Upper lobe of right lung (tissue), 1 donor: ENCODE measurements around the gene HEXD. TPM values are rescaled to one million over a fixed set of nuclear protein-coding genes. Genes with fewer than 3 reads are reported as not detected.

Experiments used
- ATAC-seq: fragments of 200-7000 bp; cut with Tn5 transposase; one replicate; pipeline ENCODE4 v1.9.1; 2020; ENCODE audit warnings: mild to moderate bottlenecking, moderate library complexity
- DNase-seq: peaks from one replicate; pipeline ENCODE4 v3.0.0-alpha.2; 2020
- H3K27ac ChIP-seq: fragments of 200-600 bp; one replicate; pipeline ENCODE4 v1.8.0; 2022
- H3K27me3 ChIP-seq: fragments of 200-600 bp; one replicate; pipeline ENCODE4 v1.8.0; 2022; ENCODE audit warnings: mild to moderate bottlenecking
- H3K36me3 ChIP-seq: fragments of 200-600 bp; one replicate; pipeline ENCODE4 v1.8.0; 2022
- H3K4me1 ChIP-seq: fragments of 200-600 bp; one replicate; pipeline ENCODE4 v1.8.0; 2022
- H3K4me3 ChIP-seq: fragments of 200-600 bp; one replicate; pipeline ENCODE4 v1.8.0; 2022; ENCODE audit warnings: mild to moderate bottlenecking
- H3K9me3 ChIP-seq: fragments of 200-600 bp; one replicate; pipeline ENCODE4 v1.8.0; 2022
- intact Hi-C: fragments of 100-400 bp; cut with DNase I; formaldehyde crosslinking; loops from one replicate; pipeline ENCODE4 v1.11.0; 2022
- total RNA-seq: library from RNA; stranded (reverse); fragmentation: NEBNext Ultra II Directional; extraction: Animal tissue kit (Norgen Biotek cat#: 25700); gene quantifications from one replicate; pipeline ENCODE4 v1.2.1, GENCODE V29; 2021
- TF ChIP-seq, protein P1 (sequence below): fragments of 200-600 bp; IDR thresholded peaks from one replicate; pipeline ENCODE4 v1.8.0; 2022; ENCODE audit warnings: antibody characterized with exemption
- donor health status: DM: no; HTN: yes; CAD: no; lungs with severe emphysema.

The HEXD gene
- total RNA-seq, 1 donor from 2014 or later, result 49.1 TPM

DNA sequence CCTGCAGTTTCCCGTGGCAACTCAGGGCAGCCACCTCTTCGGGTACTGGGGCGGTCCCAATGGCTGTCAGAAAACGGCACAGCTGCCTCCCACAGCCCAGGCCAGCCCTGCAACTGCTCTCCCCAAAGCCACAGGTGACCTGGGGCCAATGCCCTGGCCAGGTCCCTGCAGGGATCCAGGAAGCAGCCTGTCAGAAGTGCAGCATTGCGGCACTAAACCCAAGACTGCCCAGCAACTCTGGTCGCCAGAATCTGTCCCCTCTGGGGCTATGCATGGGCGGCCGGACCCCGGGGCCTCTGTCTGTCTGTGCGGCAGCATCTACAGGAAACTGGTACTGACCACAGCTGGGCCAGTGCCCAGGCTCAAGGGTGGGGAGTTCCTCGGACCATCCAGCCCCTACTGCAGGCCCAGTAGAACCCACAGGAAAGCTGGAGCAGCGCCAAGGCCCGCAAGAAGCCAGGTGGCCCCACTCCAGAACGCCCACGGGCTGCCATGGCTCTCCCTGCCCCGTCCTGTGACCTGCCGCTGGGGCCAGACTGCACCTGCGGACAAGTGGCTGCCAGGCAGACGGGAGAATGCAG lies 26.9 kb downstream of the HEXD start:
- TF ChIP-seq, protein P1, sequence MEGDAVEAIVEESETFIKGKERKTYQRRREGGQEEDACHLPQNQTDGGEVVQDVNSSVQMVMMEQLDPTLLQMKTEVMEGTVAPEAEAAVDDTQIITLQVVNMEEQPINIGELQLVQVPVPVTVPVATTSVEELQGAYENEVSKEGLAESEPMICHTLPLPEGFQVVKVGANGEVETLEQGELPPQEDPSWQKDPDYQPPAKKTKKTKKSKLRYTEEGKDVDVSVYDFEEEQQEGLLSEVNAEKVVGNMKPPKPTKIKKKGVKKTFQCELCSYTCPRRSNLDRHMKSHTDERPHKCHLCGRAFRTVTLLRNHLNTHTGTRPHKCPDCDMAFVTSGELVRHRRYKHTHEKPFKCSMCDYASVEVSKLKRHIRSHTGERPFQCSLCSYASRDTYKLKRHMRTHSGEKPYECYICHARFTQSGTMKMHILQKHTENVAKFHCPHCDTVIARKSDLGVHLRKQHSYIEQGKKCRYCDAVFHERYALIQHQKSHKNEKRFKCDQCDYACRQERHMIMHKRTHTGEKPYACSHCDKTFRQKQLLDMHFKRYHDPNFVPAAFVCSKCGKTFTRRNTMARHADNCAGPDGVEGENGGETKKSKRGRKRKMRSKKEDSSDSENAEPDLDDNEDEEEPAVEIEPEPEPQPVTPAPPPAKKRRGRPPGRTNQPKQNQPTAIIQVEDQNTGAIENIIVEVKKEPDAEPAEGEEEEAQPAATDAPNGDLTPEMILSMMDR, result no peak
- H3K27ac ChIP-seq, result peak overlapping the region; percentile 65
- no peak for ATAC-seq
- H3K36me3 ChIP-seq, result peaks cover 26% of the 10 kb centered on the region
- no peaks in the 10 kb centered on the region for H3K9me3 ChIP-seq
- no peak overlapping the region for H3K4me3 ChIP-seq
- DNase-seq, result peak; percentile 72
- intact Hi-C loops, result no loop called here
- H3K27me3 ChIP-seq, result no peaks in the 10 kb centered on the region
- H3K4me1 ChIP-seq, result peaks cover 31% of the 10 kb centered on the region

- no peak for ATAC-seq
- TF ChIP-seq, protein P1, result no peak
- H3K4me1 ChIP-seq, result peaks cover 31% of the 10 kb centered on the region
- intact Hi-C loops, result no loop called here
- peak overlapping the region; percentile 65 for H3K27ac ChIP-seq
- no peak for DNase-seq
- H3K9me3 ChIP-seq, result no peaks in the 10 kb centered on the region
- H3K4me3 ChIP-seq, result no peak overlapping the region
- H3K36me3 ChIP-seq, result peaks cover 26% of the 10 kb centered on the region
- no peaks in the 10 kb centered on the region for H3K27me3 ChIP-seq
Measured at GRCh38 chr17:82445542-82445941, 27.4 kb downstream of the HEXD start.

- H3K4me1 ChIP-seq, result peaks cover 34% of the 10 kb centered on the region
- no peak for ATAC-seq
- no peak for DNase-seq
- H3K9me3 ChIP-seq, result no peaks in the 10 kb centered on the region
- H3K27ac ChIP-seq, result peak overlapping the region; percentile 65
- H3K36me3 ChIP-seq, result peaks cover 26% of the 10 kb centered on the region
- no peak overlapping the region for H3K4me3 ChIP-seq
- intact Hi-C loops, result no loop called here
- H3K27me3 ChIP-seq, result no peaks in the 10 kb centered on the region
- TF ChIP-seq, protein P1, result no peak
Measured at GRCh38 chr17:82446124-82446523, 28.0 kb downstream of the HEXD start.

GRCh38 chr17:82446649-82447048 lies 28.5 kb downstream of the HEXD start:
- DNase-seq (no peak), ATAC-seq (no peak)
- Histone ChIP-seq H3K4me1 (peaks cover 39% of the 10 kb centered on the region), H3K4me3 (no peak overlapping the region), H3K27me3 (no peaks in the 10 kb centered on the region), H3K36me3 (peaks cover 26% of the 10 kb centered on the region), H3K27ac (no peak overlapping the region), H3K9me3 (no peaks in the 10 kb centered on the region)
- TF ChIP-seq, protein P1, result no peak
- intact Hi-C loops, result no loop called here

DNA sequence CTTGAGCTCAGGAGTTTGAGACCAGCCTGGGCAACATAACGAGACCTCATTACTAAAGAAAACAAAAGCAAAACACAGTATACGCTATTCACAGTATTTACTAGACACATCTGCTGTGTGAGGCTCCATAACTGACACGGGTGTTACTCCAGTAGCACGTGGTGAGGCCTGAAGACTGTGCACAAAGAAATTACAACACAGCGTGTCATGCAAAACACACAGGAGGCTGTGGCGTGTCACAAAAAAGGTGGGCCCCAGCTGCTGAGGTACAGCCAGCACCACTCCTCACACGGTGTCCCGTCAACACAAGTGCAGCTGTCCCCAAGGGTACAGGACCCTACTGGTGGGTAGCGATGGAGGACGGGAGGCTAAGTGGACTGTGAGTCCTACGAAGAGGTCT lies 29.7 kb downstream of the HEXD start:
- H3K36me3 ChIP-seq, result peaks cover 17% of the 10 kb centered on the region
- no peaks in the 10 kb centered on the region for H3K27me3 ChIP-seq
- H3K9me3 ChIP-seq, result no peaks in the 10 kb centered on the region
- intact Hi-C loops, result no loop called here
- DNase-seq, result no peak
- H3K27ac ChIP-seq, result no peak overlapping the region
- ATAC-seq, result no peak
- no peak overlapping the region for H3K4me3 ChIP-seq
- H3K4me1 ChIP-seq, result peaks cover 40% of the 10 kb centered on the region
- TF ChIP-seq, protein P1, result no peak
